Omental fat pad (tissue), 4 donors: ENCODE measurements around the gene LARP7. TPM values are rescaled to one million over a fixed set of nuclear protein-coding genes. Genes with fewer than 3 reads are reported as not detected.

Experiments used
- ATAC-seq: fragments of 150-250 bp; one replicate; pipeline ENCODE4 v1.9.1; 2016; ENCODE audit warnings: mild to moderate bottlenecking, moderate library complexity; ENCODE audit not compliant: low FRiP score
- DNase-seq: peaks from one replicate; pipeline ENCODE4 v3.0.0-alpha.2; 2019; ENCODE audit warnings: low spot score
- CTCF ChIP-seq, 3 donors: fragments of 450-650 bp; IDR thresholded peaks; one replicate each; pipeline ENCODE4 v1.5.1; 2016 to 2017; ENCODE audit warnings: antibody characterized with exemption in 3 of 3, mild to moderate bottlenecking in 3 of 3, moderate library complexity in 2 of 3
- total RNA-seq, 4 donors: library from RNA; depleted of rRNA; stranded (reverse); fragments of >200 nt; gene quantifications; one replicate each; pipeline ENCODE4 v1.1.0, GENCODE V29; 2016

The LARP7 gene
- total RNA-seq, 4 donors from 2014 or later: 33.9 to 43.2 (median 34.8) TPM

DNA sequence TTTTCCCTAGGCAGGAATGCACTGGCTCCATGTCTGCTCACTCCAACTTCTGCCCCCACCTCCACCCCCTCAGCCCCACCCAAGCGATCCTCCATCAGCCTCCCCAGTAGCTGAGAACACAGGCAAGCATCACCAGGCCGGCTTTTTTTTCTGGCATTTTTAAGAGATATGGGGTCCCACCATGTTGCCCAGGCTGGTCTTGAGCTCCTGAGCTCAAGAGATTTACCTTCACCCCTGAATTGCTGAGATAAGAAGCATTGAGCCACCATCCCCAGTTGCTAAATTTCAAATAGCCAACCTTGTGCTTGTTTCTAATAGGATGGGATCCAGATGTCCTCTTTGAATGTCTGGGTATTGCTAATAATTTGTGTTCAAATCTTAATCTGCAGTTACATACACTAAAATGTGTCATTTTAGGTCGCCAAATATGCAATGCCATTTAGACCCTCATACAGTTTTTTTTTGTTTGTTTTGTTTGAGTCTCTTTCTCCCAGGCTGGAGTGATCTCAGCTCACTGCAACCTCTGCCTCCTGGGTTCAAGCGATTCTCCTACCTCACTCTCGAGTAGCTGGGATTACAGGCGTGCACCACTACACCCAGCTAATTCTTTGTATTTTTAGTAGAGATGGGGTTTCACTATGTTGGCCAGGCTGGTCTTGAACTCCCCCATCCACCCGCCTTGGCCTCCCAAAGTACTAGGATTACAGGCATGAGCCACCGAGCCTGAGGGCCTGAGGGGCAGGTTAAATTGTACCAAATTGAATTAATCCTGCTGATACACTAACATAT is 8.8 kb downstream of the LARP7 start:
- TF ChIP-seq CTCF (IDR thresholded peaks at IDR 0.05): no peak
- ATAC-seq: no peak
- no peak for DNase-seq

DNA sequence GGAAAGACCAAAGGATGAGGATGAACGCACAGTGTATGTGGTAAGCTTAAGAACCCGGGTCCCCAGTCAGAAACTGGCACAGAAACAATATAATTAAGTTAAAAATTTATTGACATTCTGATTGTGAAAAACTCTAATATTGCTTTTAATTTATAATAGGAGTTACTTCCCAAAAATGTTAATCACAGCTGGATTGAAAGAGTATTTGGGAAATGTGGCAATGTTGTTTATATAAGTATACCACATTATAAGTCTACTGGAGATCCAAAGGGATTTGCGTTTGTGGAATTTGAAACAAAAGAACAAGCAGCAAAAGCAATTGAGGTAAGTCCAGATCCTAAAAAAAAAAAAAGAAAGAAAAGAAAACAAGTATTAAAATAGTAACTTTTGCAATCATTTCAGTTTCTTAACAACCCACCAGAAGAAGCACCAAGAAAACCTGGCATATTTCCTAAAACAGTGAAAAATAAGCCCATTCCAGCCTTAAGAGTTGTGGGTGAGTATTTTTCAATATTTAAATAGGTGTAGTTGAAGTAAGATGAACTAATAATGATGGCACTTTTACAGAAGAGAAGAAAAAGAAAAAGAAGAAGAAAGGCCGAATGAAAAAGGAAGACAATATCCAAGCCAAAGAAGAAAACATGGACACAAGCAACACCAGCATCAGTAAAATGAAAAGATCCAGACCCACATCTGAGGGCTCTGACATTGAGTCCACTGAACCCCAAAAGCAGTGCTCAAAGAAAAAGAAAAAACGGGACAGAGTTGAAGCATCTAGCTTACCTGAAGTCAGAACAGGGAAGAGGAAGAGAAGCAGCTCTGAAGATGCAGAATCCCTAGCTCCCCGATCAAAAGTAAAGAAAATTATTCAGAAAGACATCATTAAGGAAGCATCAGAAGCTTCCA is 9.9 kb downstream of the LARP7 start:
- no peak for TF ChIP-seq CTCF (IDR thresholded peaks at IDR 0.05)
- no peak for ATAC-seq
- DNase-seq: no peak

GRCh38 chr4:112647785-112648184 is 10.8 kb downstream of the LARP7 start:
- DNase-seq: no peak

DNA sequence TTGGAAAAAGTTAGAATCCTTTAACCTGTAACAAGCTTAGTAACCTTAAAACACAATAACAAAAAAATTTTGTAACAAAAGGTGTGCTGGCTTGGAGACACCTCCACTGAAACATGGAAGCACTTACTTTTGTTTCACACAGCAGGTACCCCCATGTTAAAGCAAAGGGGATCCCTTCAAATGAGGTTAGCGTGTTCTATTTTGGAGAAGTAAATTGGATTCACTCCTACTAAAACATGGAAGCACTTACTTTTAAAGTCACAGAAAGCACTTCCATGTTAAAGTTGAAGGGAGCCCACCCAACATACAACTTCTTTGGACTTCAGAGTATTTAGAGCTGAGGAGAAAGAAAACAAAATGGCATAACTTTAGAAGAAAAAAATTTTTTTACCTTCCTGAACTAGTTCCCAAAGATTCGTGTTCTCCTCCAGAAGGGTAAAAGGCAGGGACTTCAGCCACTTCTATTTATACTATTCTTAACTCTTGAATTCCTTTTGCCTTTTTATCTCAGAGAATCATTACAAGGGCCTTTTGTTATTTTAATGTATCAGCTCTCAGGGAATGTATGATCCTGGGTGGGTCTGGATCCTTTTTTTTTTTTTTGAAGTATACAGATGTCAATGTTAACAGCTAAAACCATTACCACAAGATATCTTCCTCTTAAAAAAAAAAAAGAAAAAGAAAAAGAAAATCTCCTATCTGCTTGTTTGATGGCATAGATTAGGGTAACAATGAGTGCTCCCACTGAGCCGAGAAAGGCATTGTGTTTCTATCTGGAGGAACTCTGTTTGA is 11.5 kb downstream of the LARP7 start:
- DNase-seq (no peak), ATAC-seq (no peak)
- TF ChIP-seq CTCF (IDR thresholded peaks at IDR 0.05): no peak

More at GRCh38 chr4:112647785-112648184, 10.8 kb downstream of the LARP7 start:
- TF ChIP-seq CTCF (IDR thresholded peaks at IDR 0.05): no peak
- ATAC-seq: no peak

DNA sequence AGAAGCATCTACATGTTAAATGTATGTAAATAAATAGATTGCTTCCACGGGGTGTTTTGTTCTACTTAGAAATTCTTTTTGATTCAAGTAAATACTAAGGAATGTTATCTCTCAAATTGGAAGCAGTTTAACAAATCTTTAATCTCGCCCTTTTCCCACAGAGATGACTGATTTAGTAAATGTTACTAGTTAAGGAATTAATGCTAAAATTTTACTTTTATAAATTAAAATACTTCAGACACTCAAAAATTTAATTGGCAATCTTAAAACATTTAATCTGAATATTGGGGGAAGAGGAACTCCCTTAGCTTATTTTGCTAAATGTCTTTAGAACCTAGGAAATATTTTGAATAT is 12.1 kb downstream of the LARP7 start:
- ATAC-seq: no peak
- TF ChIP-seq CTCF (IDR thresholded peaks at IDR 0.05): no peak

GRCh38 chr4:112650332-112650731 is 13.4 kb downstream of the LARP7 start:
- ATAC-seq: no peak
- no peak for TF ChIP-seq CTCF (IDR thresholded peaks at IDR 0.05)
- DNase-seq: no peak

More for the DNA sequence above, 12.1 kb downstream of the LARP7 start:
- no peak for DNase-seq
